GM19043 (cell line): ENCODE data around the gene GAL.

Source experiments
- ATAC-seq: cut with Tn5 transposase; IDR thresholded peaks from one replicate; pipeline ENCODE4 v1.9.1; 2021; ENCODE audit warnings: low read depth; ENCODE audit not compliant: unreplicated experiment

The GAL gene

DNA sequence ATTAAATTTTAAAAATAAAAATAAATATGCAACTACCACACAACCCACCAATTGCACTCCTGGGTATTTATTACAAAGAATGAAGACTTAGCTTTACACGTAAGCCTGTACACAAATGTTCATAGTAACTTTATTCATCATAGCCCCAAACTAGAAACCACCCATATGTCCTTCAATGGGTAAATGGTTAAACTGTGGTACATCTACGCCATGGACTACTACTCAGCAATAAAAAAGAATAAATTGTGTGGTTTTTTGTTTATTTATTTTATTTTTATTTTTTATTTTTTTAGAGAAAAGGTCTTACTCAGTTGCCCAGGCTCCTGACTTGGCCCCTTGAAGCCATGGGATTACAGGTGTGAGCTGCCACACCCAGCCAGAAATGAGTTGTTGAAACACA is 14.6 kb downstream of the GAL start:
- no peak for ATAC-seq

DNA sequence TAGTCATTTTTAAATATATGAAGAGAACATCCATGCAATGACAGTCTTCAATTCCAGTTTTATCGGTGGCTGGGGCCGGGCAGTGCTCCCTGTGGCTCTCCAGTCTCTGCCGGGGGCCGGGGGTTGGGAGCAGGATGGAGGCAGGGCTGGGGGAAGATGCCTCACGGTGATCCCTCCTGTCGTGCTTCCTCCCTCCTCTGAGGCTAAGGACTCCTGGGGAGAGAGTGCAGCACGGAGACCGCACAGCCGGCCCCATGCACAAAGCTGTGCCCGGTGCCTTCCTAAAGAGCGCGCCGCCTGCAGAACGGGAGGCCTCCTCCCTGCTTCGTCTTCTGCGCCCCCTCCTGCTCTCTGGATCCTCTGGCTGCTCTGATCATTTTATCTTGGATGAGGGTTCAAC is 20.5 kb downstream of the GAL start:
- ATAC-seq = no peak

- no peak for ATAC-seq
Observed at GRCh38 chr11:68707527-68707926, 23.2 kb downstream of the GAL start.

DNA sequence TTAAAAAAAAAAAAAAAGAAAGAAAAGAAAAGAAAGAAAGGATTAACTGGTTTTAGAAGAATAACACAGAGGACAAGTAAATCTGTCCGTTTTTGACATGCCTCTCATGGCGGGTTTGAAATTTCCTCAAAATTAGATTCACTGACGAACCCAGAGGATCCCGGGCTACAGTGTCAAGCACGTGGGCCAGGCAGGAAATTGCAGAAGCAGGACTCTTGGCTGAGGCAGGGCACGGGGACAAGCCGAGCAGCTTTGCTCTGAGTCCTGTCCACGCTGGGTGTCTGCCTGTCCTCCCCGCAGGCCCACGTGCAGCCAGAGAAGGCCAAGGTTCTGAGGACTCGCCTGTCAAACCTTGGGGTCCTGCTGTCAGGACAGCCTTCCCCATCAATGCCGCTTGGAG is 24.7 kb downstream of the GAL start:
- ATAC-seq = no peak

GRCh38 chr11:68710409-68710808 is 26.1 kb downstream of the GAL start:
- no peak for ATAC-seq

- no peak for ATAC-seq
Observed at GRCh38 chr11:68711114-68711513, 26.8 kb downstream of the GAL start.

DNA sequence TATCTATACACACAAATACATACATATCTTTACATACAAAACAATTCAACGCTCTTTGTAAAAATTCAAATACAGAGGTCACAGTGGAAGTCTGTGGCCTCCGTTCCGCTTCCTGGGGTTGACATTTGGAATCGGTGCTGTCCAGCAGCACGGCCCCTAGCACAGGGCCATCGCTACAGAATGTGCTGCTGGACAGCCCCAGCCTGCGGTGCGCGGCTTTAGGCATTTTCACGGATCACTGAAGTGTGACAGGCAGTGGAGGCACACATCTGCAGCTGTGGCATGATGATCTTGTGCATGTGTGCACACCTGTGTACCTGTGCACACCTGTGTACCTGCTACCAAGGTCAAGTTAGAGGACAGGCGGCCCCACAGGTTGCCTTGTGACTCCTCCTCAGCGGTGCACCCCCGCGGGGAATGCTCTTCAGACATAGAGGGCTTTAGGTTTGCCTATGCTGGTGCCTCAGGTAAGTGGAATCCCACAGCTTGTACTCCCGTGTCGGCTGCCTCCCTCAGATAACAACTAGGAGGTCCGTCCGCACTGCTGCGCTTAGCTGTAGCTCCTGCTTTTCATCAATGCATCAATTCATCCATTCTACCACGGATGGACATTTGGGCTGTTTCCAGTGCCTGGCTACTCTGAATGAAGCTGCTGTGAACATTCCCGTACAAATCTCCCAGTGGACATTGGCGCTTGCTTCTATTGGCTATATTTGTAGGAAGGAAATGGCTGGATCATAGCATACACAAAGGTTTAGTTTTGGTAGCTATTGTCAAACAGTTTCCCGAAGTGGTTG is 29.9 kb downstream of the GAL start:
- ATAC-seq = no peak

DNA sequence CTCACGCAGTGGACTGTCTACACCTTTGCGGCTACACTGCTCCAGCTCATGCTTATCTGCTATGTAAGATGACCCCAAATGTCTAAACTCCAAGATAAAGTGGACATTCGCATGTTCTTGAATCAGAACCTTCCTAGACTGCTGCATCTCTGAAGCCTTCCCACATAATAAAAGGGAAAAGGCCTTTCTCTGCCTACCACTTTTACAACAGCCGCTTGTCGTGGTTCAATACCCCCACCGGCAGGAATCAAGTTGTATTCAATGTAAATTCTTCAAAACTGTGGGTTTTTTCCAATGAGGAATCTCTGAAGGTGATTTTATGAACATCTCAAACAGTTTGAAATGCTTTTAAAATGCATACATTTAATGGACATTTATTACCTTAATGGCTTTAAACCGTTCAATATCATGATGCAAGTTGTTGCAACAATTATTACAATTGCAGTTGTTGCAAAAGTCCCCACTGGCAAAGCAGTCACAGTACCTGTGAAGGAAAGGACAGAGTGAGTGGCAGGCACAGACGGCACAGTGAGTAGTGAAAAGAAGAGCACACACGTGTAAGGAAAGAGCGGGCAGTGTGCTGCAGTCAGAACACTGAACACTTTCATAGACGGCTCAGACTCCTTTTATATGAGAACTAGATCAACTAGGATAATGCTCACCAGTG is 31.2 kb downstream of the GAL start:
- no peak for ATAC-seq

- ATAC-seq = no peak
Observed at GRCh38 chr11:68721075-68721474, 36.7 kb downstream of the GAL start.

GRCh38 chr11:68722143-68722542 is 37.8 kb downstream of the GAL start:
- ATAC-seq = no peak

DNA sequence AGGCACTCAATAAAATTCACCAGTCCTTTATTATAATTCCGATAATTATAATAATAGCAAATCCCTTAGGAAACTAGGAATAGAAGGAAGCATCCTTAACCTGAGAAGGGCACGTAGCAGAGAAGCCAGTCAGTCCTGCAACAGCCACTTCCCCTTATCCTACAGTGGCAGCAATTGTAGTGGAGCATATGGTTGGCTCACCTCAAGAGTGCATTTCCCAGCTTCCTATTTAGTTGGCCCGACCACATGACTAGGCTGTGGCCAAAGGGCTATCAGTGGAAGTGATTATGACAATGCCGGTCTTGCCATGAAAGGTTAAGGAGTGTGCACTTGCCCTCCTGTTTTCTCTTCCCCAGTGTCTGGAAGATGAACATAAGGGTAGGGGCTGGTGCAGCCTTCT is 39.9 kb downstream of the GAL start:
- ATAC-seq = no peak

DNA sequence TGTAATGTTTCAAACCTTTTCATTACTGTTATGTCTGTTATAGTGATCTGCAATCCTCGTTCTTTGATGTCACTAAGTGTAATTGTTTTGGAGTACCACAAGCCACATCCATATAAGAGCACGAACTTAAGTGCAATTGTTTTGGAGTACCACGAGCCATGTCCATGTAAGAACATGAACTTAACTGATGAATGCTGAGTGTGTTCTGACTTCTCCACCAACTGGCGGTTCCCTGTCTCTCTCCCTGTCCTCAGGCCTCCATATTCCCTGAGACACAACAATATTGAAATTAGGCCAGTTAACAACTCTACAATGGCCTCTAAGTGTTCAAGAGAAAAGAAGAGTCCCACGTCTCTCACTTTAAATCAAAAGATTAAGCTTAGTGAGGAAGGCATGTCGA is 43.4 kb downstream of the GAL start:
- ATAC-seq = no peak

DNA sequence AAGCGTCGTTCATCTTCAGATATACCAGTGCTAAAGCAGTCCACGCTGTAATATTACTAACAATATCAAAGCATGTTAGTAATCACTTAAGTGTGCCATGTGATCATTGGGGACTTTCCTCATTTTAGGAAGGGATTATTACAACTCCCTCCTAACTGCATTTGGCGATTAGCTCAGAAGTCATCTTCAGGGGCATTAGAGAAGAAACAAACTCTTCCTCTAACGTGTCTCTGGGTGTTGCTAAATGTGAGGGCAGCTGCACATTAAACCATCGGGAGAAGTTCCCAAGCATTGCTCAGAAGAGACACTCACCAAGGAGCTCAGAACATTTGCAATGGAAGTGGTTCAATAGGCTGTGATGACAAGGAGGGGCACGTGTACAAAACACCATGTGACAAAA is 49.8 kb downstream of the GAL start:
- no peak for ATAC-seq

DNA sequence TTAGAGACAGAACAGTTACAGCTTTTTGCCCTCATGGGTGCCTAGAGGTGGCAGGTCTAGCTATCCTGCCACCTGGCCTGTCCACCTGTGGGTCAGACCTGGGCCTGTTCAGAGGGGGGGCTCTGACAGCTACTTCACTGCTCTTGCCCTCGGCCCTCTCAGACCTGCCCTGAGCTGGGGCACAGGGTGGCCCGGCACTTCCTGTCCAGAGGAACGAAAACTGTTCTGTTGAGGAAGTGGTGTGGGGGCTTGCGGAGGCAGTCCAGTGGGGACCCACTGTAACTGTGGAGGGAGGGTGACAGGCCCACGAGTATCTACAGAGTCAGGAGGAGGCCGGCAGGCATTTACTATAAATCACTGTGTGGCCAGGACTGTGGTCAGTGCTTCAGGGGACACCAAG is 50.8 kb downstream of the GAL start:
- no peak for ATAC-seq

DNA sequence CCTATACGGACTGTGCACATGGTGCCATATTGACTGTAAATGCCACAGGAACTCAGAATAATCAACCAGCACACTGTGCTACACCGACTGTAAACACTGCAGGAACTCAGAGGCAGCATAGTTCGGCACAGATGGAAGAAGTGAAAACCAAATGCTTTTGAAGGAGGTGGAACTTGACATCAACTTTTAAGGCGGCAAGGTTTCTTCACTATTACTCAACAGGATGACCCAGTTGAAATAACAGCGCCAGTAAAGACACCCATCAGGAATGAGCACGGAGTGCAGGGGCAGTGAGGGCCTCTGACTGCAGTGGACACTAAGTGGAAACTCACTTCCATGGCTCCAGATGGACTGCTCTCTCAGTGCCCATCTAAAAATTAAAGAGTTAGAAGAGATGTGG is 51.3 kb downstream of the GAL start:
- no peak for ATAC-seq
